T-helper 22 cell (primary cell): ENCODE results near the gene EYA4.

Experiments used
- DNase-seq: peaks from one replicate; pipeline ENCODE4 v3.0.0-alpha.2; 2020; ENCODE audit warnings: low read depth

EYA4 gene

GRCh38 chr6:133456944-133457343, 215.8 kb downstream of the EYA4 start:
- no peak for DNase-seq

- no peak for DNase-seq
Observed at GRCh38 chr6:133460101-133460500, 218.9 kb downstream of the EYA4 start.

DNA sequence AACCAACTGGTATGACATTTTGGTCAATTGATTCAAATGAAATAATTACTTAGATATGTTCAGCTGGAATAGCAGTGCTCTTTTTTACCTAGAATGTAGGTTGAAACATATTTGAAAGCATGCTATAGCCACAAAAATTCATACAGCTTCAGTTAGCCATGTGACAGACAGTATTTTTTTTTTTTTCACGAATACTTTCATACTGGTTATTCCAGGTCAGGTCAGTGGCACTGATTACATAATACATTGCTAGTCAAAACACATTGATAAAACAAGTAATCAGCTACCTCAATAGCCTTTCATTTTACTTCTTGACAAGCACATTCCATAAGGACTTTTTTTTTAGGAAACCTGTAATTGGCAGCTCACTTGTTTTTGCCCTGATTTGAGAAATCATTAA, 222.6 kb downstream of the EYA4 start:
- no peak for DNase-seq

DNA sequence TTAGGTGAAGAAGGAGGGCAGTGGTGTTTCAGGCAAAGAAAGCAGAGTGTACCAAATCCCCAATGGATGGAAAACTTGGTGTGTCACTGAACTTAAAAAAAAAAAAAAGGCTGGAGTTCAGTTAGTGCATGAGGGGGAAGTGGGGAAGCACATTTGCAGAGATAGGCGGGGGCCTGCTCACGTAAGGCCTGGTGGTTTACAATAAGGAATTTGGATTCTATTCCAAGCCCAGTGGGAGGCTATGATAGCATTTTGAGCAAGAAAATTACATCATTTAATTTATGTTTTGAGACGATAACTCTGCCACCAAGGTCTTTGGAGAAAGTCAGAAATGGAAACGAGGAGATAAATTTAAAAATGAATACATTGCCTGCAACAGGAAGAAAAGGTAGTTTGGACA, 225.5 kb downstream of the EYA4 start:
- DNase-seq = no peak

GRCh38 chr6:133467231-133467981, 226.2 kb downstream of the EYA4 start:
- no peak for DNase-seq

DNA sequence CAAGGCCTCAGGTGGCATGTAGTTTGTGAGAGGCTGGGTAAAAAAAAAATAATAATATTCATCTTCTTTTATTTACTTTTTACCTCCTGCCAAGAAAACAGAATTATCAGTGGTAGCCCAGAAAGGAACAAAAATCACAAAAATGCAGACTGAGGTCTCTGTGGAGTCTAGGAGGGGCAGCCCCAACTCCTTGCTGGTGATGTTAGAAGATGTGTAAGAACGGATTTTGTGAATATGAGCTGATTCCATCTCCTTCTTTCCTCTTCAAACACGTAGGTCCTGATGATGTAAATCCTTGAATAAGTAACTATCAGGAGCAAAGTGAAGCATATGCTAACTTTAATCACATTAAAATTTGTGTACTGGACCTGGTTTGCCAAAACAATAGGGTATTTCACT, 226.8 kb downstream of the EYA4 start:
- DNase-seq = no peak

- no peak for DNase-seq
Observed at GRCh38 chr6:133468591-133468990, 227.4 kb downstream of the EYA4 start.

GRCh38 chr6:133474516-133474915, 233.4 kb downstream of the EYA4 start:
- DNase-seq = no peak

- no peak for DNase-seq
Observed at GRCh38 chr6:133478673-133479072, 237.5 kb downstream of the EYA4 start.

DNA sequence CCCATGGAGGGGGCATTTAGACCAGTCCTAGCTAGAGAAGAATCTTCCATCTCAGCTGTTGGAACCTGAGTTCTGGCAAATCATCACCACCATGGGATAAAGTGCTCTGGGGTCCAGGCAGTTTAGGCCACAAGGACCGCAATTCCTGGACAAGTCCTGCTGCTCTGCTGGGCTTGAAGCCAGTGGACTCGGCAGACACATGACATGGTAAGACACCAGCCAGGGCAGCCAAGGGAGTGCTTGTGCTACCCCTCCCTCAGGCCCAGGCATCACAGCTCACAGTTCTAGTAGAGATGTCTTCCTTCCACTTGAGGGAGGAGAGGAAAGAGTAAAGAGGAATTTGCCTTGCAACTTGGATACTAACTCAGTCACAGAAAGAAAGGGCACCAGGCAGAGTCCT, 246.0 kb downstream of the EYA4 start:
- DNase-seq = no peak

- DNase-seq = no peak
Observed at GRCh38 chr6:133495205-133495903, 254.2 kb downstream of the EYA4 start.

DNA sequence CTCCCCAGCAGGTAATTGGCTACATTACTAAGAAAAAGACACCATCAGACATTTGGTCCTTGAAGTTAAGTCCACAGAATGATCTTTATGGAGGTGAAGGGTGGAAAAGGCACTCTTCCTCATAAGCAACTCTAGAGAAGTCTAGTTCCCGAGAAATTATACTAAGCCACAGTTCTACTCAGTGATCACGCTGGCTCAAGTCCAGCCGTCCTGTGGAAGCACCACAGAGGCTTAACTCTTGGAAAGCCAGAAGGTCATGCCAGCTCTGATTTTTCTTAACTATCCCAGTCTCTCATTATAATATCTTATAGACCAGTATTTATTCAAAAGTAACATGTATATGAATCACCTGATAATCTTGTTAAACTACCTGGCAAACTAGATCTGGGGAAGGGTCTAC, 258.5 kb downstream of the EYA4 start:
- no peak for DNase-seq

GRCh38 chr6:133501675-133502270, 260.6 kb downstream of the EYA4 start:
- DNase-seq = no peak

DNA sequence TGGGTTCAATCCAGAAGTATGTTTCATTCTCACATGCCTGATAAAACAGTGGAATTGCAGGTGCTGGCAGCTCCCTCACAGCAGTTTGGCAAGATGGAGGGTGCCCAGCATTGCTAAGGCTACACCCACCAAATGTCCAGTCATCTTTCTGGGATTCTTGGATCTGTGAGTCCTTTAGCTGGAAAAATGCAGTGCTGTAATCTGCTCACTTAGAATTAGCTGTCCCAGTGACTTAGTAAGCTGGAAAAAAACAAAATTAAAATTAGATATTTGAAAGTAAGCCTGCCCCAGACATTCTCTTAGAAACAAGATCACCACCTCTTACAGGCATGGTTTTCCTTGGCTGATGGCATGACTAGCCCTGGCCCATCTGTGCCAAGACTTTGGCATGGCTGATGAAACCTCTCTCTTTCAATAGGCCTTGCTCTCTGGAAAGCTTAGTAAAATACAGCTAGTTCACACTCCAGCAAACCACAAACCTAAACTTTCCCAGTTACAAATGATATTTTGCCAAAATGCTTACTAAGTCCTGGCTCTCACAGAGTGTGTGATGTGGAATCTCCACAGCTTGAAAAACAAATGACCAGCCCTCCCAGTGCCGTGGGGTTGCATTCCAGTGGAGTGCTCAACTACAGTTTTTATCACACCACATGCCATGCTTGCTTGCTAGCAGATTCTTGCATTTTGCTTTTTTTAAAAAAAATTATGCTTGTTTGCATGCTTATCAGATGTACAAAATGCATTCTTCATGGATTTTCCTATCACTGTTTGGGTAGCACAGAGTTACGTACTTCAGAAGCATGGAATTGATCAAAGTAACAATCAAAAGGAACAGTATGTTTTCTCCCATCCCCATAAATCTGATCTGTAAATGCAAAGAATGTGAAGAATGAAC, 261.5 kb downstream of the EYA4 start:
- DNase-seq = no peak

GRCh38 chr6:133503336-133503729, 262.2 kb downstream of the EYA4 start:
- DNase-seq = no peak

GRCh38 chr6:133504158-133504557, 263.0 kb downstream of the EYA4 start:
- no peak for DNase-seq

DNA sequence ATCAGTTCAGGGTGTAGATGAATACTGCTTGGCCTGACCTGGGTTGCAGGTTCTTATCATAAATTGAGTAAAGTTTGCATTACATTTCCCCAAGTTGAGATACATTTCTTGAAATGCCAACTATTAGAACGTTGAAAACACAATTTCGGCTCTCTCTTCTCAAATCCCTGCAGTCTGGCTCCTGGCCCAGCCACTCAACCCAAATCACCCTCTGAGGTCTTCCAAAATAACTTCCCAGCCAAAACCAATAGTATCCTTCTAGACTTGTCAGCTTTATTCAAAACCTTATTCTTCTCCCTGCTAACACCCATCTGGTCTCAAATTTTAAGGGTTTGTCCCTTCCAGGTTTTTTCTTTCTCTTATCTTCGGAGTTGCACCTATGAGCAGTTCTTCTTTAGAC, 263.6 kb downstream of the EYA4 start:
- DNase-seq = no peak

GRCh38 chr6:133505681-133506080, 264.5 kb downstream of the EYA4 start:
- DNase-seq = no peak

- no peak for DNase-seq
Observed at GRCh38 chr6:133512410-133513016, 271.4 kb downstream of the EYA4 start.

DNA sequence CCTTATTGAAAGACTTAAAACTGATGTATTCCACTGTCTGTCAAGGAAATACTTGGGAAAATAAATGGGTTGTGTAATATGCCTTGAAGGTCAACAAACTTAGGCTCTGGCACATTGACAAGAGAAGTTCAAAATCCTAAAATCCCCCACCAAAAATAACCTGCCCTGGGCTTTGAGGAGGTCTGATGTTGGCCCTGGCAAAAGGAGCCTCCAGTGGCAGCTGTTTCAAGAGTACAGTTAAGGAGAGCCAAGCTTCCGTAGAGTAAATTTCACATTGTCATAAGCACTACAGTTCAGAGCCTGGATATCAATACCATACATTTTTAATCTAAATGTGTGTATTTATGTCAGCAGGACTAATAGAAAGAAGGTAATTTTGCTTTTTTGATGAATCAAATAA, 282.7 kb downstream of the EYA4 start:
- no peak for DNase-seq

DNA sequence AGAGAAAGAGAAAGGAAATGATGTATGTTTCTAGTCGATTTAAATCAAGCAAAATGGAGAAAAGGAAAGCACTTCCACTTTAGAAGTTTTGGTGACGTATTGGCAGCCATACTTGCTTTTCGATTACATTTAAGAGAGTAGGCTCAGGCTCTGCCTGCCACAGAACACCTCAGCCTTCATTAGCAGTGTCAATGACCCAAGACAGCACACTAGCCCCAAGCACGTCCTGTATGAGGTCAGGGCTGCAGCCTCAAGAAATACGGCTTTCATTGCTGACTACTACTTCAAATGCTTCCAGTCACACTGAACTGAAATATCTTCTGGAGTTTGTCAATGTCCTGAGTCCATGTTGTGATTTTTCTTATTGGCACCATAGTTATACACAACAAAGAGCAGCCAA, 285.3 kb downstream of the EYA4 start:
- no peak for DNase-seq

DNA sequence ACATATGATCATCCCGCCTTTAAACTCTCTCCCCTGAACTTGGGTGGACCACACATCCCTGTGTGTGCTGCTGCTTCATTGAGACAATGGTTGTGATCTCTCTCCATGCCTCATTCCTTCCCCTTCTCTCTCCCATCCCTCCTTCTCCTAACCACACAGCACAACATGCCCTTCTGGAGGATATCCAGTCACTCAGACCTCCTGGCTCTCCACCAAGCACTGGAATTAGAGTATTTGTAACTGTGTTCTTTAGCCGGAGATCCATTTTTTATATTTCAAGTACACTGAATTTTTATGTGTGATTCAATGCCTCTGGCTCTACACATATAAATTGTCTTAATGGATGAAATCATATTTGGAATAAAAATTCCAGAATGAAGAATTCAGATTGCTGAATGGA, 287.4 kb downstream of the EYA4 start:
- no peak for DNase-seq
